HepG2 (cell line): Measurements from ENCODE around the gene H2AZ2.

Source experiments
- CBX5 ChIP-seq: sonication (generic); formaldehyde crosslinking; IDR thresholded peaks from 2 replicates; pipeline ENCODE4 v1.4.0; 2020; ENCODE audit warnings: missing genetic modification reagents, borderline replicate concordance
- ZNF225 ChIP-seq: sonication (generic); formaldehyde crosslinking; IDR thresholded peaks from 2 replicates; pipeline ENCODE4 v1.4.0; 2020; ENCODE audit warnings: mild to moderate bottlenecking, missing genetic modification reagents
- TF ChIP-seq, protein P1 (sequence below): sonication (generic); formaldehyde crosslinking; IDR thresholded peaks from 2 replicates; pipeline ENCODE4 v1.5.0; 2020; ENCODE audit warnings: mild to moderate bottlenecking, missing genetic modification reagents, moderate library complexity
- TF ChIP-seq, protein P2 (sequence below): sonication (generic); formaldehyde crosslinking; IDR thresholded peaks from 2 replicates; pipeline ENCODE4 v1.5.0; 2020; ENCODE audit warnings: missing genetic modification reagents
- TF ChIP-seq, protein P3 (sequence below): sonication (generic); formaldehyde crosslinking; IDR thresholded peaks from 2 replicates; pipeline ENCODE4 v1.9.0; 2021; ENCODE audit warnings: mild to moderate bottlenecking, missing genetic modification reagents

- TF ChIP-seq, protein P1, sequence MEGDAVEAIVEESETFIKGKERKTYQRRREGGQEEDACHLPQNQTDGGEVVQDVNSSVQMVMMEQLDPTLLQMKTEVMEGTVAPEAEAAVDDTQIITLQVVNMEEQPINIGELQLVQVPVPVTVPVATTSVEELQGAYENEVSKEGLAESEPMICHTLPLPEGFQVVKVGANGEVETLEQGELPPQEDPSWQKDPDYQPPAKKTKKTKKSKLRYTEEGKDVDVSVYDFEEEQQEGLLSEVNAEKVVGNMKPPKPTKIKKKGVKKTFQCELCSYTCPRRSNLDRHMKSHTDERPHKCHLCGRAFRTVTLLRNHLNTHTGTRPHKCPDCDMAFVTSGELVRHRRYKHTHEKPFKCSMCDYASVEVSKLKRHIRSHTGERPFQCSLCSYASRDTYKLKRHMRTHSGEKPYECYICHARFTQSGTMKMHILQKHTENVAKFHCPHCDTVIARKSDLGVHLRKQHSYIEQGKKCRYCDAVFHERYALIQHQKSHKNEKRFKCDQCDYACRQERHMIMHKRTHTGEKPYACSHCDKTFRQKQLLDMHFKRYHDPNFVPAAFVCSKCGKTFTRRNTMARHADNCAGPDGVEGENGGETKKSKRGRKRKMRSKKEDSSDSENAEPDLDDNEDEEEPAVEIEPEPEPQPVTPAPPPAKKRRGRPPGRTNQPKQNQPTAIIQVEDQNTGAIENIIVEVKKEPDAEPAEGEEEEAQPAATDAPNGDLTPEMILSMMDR (CRISPR knock-in tag), result no peak
- TF ChIP-seq, protein P2, sequence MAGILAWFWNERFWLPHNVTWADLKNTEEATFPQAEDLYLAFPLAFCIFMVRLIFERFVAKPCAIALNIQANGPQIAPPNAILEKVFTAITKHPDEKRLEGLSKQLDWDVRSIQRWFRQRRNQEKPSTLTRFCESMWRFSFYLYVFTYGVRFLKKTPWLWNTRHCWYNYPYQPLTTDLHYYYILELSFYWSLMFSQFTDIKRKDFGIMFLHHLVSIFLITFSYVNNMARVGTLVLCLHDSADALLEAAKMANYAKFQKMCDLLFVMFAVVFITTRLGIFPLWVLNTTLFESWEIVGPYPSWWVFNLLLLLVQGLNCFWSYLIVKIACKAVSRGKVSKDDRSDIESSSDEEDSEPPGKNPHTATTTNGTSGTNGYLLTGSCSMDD, result no peak
- TF ChIP-seq ZNF225 (CRISPR knock-in tag) (no peak), CBX5 (CRISPR knock-in tag) (no peak)
- TF ChIP-seq, protein P3, sequence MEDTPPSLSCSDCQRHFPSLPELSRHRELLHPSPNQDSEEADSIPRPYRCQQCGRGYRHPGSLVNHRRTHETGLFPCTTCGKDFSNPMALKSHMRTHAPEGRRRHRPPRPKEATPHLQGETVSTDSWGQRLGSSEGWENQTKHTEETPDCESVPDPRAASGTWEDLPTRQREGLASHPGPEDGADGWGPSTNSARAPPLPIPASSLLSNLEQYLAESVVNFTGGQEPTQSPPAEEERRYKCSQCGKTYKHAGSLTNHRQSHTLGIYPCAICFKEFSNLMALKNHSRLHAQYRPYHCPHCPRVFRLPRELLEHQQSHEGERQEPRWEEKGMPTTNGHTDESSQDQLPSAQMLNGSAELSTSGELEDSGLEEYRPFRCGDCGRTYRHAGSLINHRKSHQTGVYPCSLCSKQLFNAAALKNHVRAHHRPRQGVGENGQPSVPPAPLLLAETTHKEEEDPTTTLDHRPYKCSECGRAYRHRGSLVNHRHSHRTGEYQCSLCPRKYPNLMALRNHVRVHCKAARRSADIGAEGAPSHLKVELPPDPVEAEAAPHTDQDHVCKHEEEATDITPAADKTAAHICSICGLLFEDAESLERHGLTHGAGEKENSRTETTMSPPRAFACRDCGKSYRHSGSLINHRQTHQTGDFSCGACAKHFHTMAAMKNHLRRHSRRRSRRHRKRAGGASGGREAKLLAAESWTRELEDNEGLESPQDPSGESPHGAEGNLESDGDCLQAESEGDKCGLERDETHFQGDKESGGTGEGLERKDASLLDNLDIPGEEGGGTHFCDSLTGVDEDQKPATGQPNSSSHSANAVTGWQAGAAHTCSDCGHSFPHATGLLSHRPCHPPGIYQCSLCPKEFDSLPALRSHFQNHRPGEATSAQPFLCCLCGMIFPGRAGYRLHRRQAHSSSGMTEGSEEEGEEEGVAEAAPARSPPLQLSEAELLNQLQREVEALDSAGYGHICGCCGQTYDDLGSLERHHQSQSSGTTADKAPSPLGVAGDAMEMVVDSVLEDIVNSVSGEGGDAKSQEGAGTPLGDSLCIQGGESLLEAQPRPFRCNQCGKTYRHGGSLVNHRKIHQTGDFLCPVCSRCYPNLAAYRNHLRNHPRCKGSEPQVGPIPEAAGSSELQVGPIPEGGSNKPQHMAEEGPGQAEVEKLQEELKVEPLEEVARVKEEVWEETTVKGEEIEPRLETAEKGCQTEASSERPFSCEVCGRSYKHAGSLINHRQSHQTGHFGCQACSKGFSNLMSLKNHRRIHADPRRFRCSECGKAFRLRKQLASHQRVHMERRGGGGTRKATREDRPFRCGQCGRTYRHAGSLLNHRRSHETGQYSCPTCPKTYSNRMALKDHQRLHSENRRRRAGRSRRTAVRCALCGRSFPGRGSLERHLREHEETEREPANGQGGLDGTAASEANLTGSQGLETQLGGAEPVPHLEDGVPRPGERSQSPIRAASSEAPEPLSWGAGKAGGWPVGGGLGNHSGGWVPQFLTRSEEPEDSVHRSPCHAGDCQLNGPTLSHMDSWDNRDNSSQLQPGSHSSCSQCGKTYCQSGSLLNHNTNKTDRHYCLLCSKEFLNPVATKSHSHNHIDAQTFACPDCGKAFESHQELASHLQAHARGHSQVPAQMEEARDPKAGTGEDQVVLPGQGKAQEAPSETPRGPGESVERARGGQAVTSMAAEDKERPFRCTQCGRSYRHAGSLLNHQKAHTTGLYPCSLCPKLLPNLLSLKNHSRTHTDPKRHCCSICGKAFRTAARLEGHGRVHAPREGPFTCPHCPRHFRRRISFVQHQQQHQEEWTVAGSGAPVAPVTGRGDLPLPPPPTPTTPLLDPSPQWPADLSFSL, result no peak
Observed at GRCh38 chr7:44889086-44889781, 41.3 kb upstream of the H2AZ2 start.
